A549 (cell line): Measurements from ENCODE around the gene ADPRHL1. TPM values are rescaled to one million over a fixed set of nuclear protein-coding genes. Genes with fewer than 3 reads are reported as not detected.

Source experiments
- ATAC-seq, 2 experiments: fragments of 200-7000 bp in 1 of 2; fragments of >200 bp in 1 of 2; cut with Nextera tagmentation in 1 of 2; cut with Tn5 transposase in 1 of 2; 3 replicates each; pipeline versions ENCODE4 v1.8.0 to v1.9.1; 2018 to 2020; ENCODE audit warnings: mild to moderate bottlenecking in 1 of 2, moderate library complexity in 1 of 2
- CTCF ChIA-PET: fragments of 300-600 bp; sonication (Branson Sonifier 250); formaldehyde crosslinking; extraction: SDS; loops from one replicate; lab custom pipeline; 2021; ENCODE audit warnings: antibody characterized with exemption, inconsistent platforms; lab: Yijun Ruan, JAX
- POLR2A ChIA-PET: fragments of 350-600 bp; formaldehyde crosslinking; extraction: SDS; loops from one replicate; lab custom pipeline; 2021; ENCODE audit warnings: antibody characterized with exemption, inconsistent platforms; lab: Yijun Ruan, JAX
- DNase-seq, 2 experiments: peaks; one replicate each; pipeline versions ENCODE4 v3.0.0 to v3.0.0-alpha.2; 2011 to 2016; ENCODE audit warnings: low read depth in 1 of 2, low spot score in 1 of 2
- FAIRE-seq: peaks from 2 replicates; lab custom pipeline; 2011; peaks lifted over from hg19 to GRCh38; lab: Jason Lieb, UNC
- H3K27ac ChIP-seq, 2 experiments: fragments of >200 bp; sonication (Bioruptor Twin); formaldehyde crosslinking; 3 replicates each; pipeline ENCODE4 v1.5.1; 2016 to 2017
- H3K4me1 ChIP-seq: fragments of >200 bp; sonication (Bioruptor Twin); formaldehyde crosslinking; 3 replicates; pipeline ENCODE4 v1.6.1; 2016
- H3K4me2 ChIP-seq: fragments of >200 bp; sonication (Bioruptor Twin); formaldehyde crosslinking; 3 replicates; pipeline ENCODE4 v1.6.1; 2016
- H3K4me3 ChIP-seq: fragments of >200 bp; sonication (Bioruptor Twin); formaldehyde crosslinking; 3 replicates; pipeline ENCODE4 v1.5.1; 2016
- H3K9me3 ChIP-seq: fragments of >200 bp; sonication (Bioruptor Twin); formaldehyde crosslinking; 3 replicates; pipeline ENCODE4 v1.6.1; 2016
- ATOH8 ChIP-seq: fragments of 250-450 bp; sonication (Bioruptor Pico); IDR thresholded peaks from 2 replicates; pipeline ENCODE4 v1.5.0; 2020; ENCODE audit warnings: low read depth, mild to moderate bottlenecking, moderate library complexity
- CBX2 ChIP-seq: fragments of 200-600 bp; sonication (generic); IDR thresholded peaks from 2 replicates; pipeline ENCODE4 v1.6.1; 2016; ENCODE audit warnings: low read depth, mild to moderate bottlenecking, borderline replicate concordance
- CEBPB ChIP-seq, 2 experiments: fragments of >200 bp in 1 of 2; sonication (Bioruptor Twin) in 1 of 2; formaldehyde crosslinking in 1 of 2; IDR thresholded peaks; 2 replicates each; pipeline ENCODE4 v1.6.1; 2012 to 2016
- CHD2 ChIP-seq: fragments of 150-350 bp; IDR thresholded peaks from 2 replicates; pipeline ENCODE4 v1.6.1; 2014; ENCODE audit warnings: low read length; ENCODE audit not compliant: partially characterized antibody
- EHMT2 ChIP-seq: fragments of 200-600 bp; sonication (generic); IDR thresholded peaks from 2 replicates; pipeline ENCODE4 v1.6.1; 2016; ENCODE audit warnings: antibody characterized with exemption, low read depth, mild to moderate bottlenecking, moderate library complexity
- ELK1 ChIP-seq: fragments of 150-350 bp; IDR thresholded peaks from 2 replicates; pipeline ENCODE4 v1.6.1; 2014; ENCODE audit warnings: low read depth, mild to moderate bottlenecking, low read length
- EP300 ChIP-seq, 2 experiments: fragments of >200 bp; sonication (Bioruptor Twin); formaldehyde crosslinking; IDR thresholded peaks; 2 replicates in 1 of 2; 3 replicates in 1 of 2; pipeline ENCODE4 v1.6.1; 2016 to 2017
- FOXS1 ChIP-seq: fragments of 250-450 bp; sonication (Bioruptor Pico); IDR thresholded peaks from 2 replicates; pipeline ENCODE4 v1.5.0; 2020; ENCODE audit warnings: mild to moderate bottlenecking, moderate library complexity
- GATA3 ChIP-seq: IDR thresholded peaks from 2 replicates; pipeline ENCODE4 v1.6.1; 2012; ENCODE audit warnings: borderline replicate concordance
- HDAC2 ChIP-seq: fragments of 200-600 bp; sonication (generic); IDR thresholded peaks from 2 replicates; pipeline ENCODE4 v1.6.1; 2016
- HOXA7 ChIP-seq: fragments of 250-450 bp; sonication (Bioruptor Pico); IDR thresholded peaks from 2 replicates; pipeline ENCODE4 v1.5.0; 2020; ENCODE audit warnings: mild to moderate bottlenecking, moderate library complexity
- JUN ChIP-seq, 2 experiments: fragments of >200 bp; sonication (Bioruptor Twin); formaldehyde crosslinking; IDR thresholded peaks; 2 replicates in 1 of 2; 3 replicates in 1 of 2; pipeline ENCODE4 v1.6.1; 2016 to 2017
- JUNB ChIP-seq: fragments of >200 bp; sonication (Bioruptor Twin); formaldehyde crosslinking; IDR thresholded peaks from 2 replicates; pipeline ENCODE4 v1.6.1; 2016
- KDM5A ChIP-seq: fragments of 200-600 bp; sonication (generic); IDR thresholded peaks from 2 replicates; pipeline ENCODE4 v1.6.1; 2016; ENCODE audit warnings: antibody characterized with exemption, mild to moderate bottlenecking
- MAX ChIP-seq: IDR thresholded peaks from 2 replicates; pipeline ENCODE4 v1.6.1; 2012
- NFE2L2 ChIP-seq: fragments of 150-350 bp; conservative IDR thresholded peaks from 2 replicates; pipeline ENCODE4 v1.6.1; 2014; ENCODE audit warnings: low read length
- PHF8 ChIP-seq: fragments of 200-600 bp; sonication (generic); IDR thresholded peaks from 2 replicates; pipeline ENCODE4 v1.6.1; 2016; ENCODE audit warnings: low read depth, mild to moderate bottlenecking, antibody characterized with exemption, moderate library complexity, borderline replicate concordance
- POLR2A ChIP-seq: IDR thresholded peaks from 2 replicates; pipeline ENCODE4 v1.6.1; 2012; ENCODE audit warnings: mild to moderate bottlenecking, low read length
- RAD21 ChIP-seq, 2 experiments: fragments of >200 bp in 1 of 2; sonication (Bioruptor Twin) in 1 of 2; formaldehyde crosslinking in 1 of 2; IDR thresholded peaks in 1 of 2; conservative IDR thresholded peaks in 1 of 2; 2 replicates in 1 of 2; 3 replicates in 1 of 2; pipeline ENCODE4 v1.6.1; 2012 to 2018; ENCODE audit warnings: inconsistent platforms in 1 of 2
- RCOR1 ChIP-seq: fragments of 150-350 bp; IDR thresholded peaks from 2 replicates; pipeline ENCODE4 v1.6.1; 2014; ENCODE audit warnings: antibody characterized with exemption, low read length, low read depth
- RFX5 ChIP-seq: fragments of 450-650 bp; IDR thresholded peaks from 2 replicates; pipeline ENCODE4 v1.7.1; 2014; ENCODE audit warnings: antibody characterized with exemption, mild to moderate bottlenecking, moderate library complexity
- RNF2 ChIP-seq: fragments of 200-600 bp; sonication (generic); IDR thresholded peaks from 2 replicates; pipeline ENCODE4 v1.6.1; 2016; ENCODE audit warnings: low read depth, mild to moderate bottlenecking, antibody characterized with exemption, moderate library complexity, borderline replicate concordance
- SMC3 ChIP-seq: fragments of >200 bp; sonication (Bioruptor Twin); formaldehyde crosslinking; IDR thresholded peaks from 3 replicates; pipeline ENCODE4 v1.6.1; 2018; ENCODE audit warnings: inconsistent platforms
- SREBF2 ChIP-seq: fragments of 450-650 bp; IDR thresholded peaks from 2 replicates; pipeline ENCODE4 v1.6.1; 2014; ENCODE audit warnings: mild to moderate bottlenecking, moderate library complexity
- ZSCAN20 ChIP-seq: fragments of 250-450 bp; sonication (Bioruptor Pico); IDR thresholded peaks from 2 replicates; pipeline ENCODE4 v1.8.0; 2022; ENCODE audit warnings: mild to moderate bottlenecking, moderate library complexity
- WGBS: methylation state at CpG from one replicate; pipeline ENCODE4 v1.1.6; 2017; ENCODE audit errors: missing lambda C conversion rate; 5-methylcytosine and 5-hydroxymethylcytosine counted together
- polyA plus RNA-seq, 4 experiments: library from polyadenylated mRNA; depleted of rRNA in 3 of 4; stranded (reverse); fragments of >200 nt; fragmentation: RNase III in 1 of 4; extraction: RNeasy Plus Mini Kit Qiagen cat#74134 plus additional on column Dnase treatment in 1 of 4; gene quantifications; 2 replicates in 3 of 4; 3 replicates in 1 of 4; pipeline ENCODE4 v1.2.3, GENCODE V29; 2011 to 2017

ADPRHL1 gene
- polyA plus RNA-seq, 2 of the 4 experiments (the other 2 are of a cell fraction), result 11.0 to 11.4 TPM

DNA sequence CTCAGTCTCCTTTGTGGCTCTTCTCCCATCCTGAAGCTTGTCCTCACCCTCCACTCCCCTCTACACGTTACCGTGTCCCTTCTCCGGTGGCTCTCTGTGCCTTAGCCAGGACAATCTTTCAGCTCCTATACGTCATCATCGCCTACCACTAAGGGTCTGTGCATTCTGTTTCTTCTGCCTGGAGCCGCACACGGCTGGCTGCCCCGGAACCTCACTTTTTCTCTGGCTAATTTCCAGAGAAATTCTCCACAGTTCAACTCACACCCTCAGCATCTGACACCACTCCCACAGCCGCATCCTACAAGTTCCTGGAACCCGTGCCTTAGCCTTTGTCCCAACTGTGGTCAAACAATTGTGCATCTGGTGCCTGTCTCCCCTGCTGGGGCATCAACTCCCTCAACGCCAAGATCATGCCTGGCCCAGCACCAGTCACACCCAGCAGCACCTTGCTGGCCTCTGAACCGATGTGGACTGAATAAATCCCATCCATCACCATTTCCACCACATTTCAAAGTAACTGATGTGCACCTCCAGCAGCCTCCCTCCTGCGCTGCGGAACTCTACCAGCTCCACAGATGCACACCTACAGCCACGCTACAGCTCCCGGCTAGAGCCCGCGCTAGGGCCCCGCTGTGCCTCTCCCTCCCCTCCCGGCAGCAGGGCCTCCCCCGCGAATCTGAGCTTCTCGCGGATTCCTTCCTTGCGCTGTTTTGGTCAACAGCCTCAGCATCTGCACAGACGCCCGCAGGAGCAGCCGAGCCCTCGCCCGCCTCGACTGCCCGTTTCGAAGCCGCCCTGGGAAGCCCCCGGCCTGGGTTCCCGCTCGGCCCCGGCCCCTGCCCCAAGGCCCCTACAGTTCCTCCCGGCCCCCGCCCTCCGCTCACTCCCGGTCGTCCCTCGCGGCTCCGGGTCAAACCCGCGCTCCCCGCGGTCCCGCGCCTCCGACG lies 36.5 kb upstream of the ADPRHL1 start (continued):
- TF ChIP-seq ELK1 (no peak), SMC3 (no peak), POLR2A (no peak), CBX2 (no peak), JUN (IDR thresholded peaks at IDR 0.05) (no peak), ZSCAN20 (no peak), FOXS1 (CRISPR knock-in tag) (no peak)
- TF ChIP-seq, all 56 proteins: peak for 0

DNA sequence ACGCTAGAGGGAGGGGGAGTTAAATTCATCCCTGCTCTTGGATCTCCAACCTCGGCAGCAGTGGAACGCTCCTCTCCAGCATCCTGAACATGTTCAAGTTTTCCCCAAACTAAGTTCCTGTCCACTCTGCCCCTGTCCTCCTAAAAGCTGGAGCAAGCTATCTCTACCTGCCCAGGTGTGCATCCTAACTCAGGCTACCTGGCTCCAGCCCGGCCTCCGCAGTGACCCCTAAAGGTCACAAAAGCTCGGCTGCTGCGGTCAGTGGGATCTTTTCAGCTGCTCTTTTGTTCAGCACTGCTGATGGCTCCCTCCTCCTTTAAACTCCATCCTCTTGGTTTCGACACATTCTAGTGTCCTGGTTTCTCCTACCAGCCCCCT lies 35.9 kb upstream of the ADPRHL1 start:
- ATAC-seq (no peak), DNase-seq (no peak)
- 72% methylated on average over 8 of the region's 8 CpGs for WGBS
- Histone ChIP-seq H3K27ac (peak overlapping the region in 1 of 2 experiments; percentile 98; a peak in 1 of 6 replicates), H3K4me2 (peak overlapping the region; percentile 95)
- TF ChIP-seq SREBF2 (no peak), RFX5 (no peak), ZSCAN20 (no peak), RCOR1 (no peak), HOXA7 (CRISPR knock-in tag) (no peak), ATOH8 (no peak), RAD21 (conservative IDR thresholded peaks at IDR 0.05 in 1 of 2, IDR thresholded peaks at IDR 0.05 in 1 of 2) (no peak), JUNB (no peak), EHMT2 (no peak), CHD2 (no peak), HDAC2 (no peak), ELK1 (no peak), KDM5A (no peak), GATA3 (no peak), PHF8 (no peak), EP300 (IDR thresholded peaks at IDR 0.05) (no peak), MAX (no peak), NFE2L2 (no peak), CEBPB (IDR thresholded peaks at IDR 0.05) (no peak), RNF2 (no peak)
- TF ChIP-seq, all 56 proteins: peak for 0
- Histone ChIP-seq H3K9me3 (no peaks in the 10 kb centered on the region), H3K4me1 (peaks cover 30% of the 10 kb centered on the region), H3K4me3 (peak overlapping the region; percentile 89; the same call in 1 of the 3 replicates)
- CTCF ChIA-PET, result no interaction called here
- POLR2A ChIA-PET, result no interaction called here
- no peak for FAIRE-seq
